GM21529 (cell line): ENCODE data around the gene PTPRC.

Source experiments
- ATAC-seq: cut with Tn5 transposase; IDR thresholded peaks from one replicate; pipeline ENCODE4 v1.9.1; 2021; ENCODE audit not compliant: unreplicated experiment

The PTPRC gene

DNA sequence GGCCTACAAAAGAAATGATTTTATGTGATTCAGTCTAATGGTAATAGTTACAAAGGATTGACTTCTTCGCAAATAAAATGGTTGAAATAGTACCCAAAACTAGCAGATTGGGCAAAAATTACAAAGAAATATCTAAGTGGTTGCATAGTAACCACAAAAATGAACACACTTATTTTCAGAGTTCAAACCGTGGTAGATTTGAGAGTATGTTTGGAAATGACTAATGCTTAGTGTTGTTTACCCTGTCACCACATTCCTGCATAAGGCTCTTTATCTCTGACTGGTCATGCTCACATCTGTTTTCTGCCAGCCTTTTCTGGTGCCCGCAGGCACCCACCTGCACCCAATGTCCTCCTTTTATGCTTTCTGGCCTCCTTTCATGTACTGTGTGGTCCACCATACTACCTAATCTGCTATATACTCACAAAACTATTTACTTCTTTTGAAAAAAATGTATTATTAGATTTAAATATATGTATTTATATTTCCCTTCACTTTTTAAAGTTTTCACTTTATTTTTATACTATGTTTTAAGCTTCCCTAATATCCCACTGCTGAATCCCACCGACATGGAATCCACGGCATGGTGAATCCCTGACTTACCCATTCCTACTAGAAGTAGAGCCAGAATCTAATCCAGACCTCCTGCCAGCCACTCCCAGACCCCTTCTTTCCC is 30.3 kb downstream of the PTPRC start:
- peak; percentile 81 for ATAC-seq

DNA sequence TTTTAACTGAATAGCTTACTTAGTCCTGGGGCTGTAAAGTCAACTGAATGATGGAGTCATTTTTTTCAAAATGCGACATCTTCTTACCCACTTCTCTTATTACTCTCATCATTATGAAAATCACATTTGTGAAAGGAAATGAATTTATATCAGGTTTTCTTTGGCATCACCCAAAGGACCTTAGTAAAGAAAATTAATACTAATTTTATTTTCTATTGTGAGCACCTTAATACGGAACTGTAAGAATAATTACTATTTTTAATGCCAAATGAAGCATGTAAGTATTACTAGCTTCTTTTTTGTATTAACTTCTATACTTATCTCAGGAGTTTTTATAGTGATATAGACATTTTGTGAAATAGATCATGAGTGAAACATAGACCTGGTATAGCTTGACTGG is 30.9 kb downstream of the PTPRC start:
- ATAC-seq: no peak

GRCh38 chr1:198671136-198671535 is 32.3 kb downstream of the PTPRC start:
- no peak for ATAC-seq

DNA sequence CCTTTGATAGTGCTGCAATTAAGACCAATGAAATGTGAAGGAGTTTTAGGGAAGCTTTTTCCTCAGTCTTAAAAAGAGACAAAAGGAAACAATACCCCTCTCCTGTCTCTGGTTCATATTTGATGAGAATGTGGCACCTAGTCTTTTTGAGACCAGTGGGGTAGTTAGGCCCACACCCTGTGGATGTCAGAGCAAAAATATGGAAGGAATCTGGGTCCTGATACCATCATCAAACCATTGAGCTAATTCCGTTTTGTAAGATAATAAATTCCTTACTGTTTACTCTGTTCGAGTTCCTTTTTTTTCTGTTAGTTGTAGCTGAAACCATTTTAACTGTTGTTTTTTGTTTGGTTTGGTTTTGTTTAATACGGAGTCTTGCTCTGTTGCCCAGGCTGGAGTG is 33.3 kb downstream of the PTPRC start:
- no peak for ATAC-seq

- ATAC-seq: no peak
Measured at GRCh38 chr1:198674009-198674408, 35.2 kb downstream of the PTPRC start.

GRCh38 chr1:198676253-198676652 is 37.4 kb downstream of the PTPRC start:
- no peak for ATAC-seq

DNA sequence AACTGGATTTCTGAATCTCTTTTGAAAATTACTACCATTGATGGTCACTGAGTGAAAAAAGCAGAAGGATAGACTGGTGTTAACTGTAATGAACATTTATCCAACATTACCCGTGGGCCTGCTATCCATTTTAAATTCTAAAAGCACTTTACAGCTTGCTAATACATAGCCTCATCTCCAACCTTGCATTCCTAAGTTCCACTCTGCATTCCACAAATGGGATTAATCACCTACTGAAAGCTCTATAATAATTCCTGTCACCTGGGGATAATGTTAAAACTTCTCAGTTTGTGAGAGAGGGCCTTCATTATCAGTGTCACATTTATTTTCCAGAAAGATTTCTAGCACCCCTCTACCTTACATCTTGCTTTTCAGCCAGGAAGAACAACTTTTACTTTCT is 38.2 kb downstream of the PTPRC start:
- no peak for ATAC-seq

- no peak for ATAC-seq
Measured at GRCh38 chr1:198677871-198678270, 39.0 kb downstream of the PTPRC start.

DNA sequence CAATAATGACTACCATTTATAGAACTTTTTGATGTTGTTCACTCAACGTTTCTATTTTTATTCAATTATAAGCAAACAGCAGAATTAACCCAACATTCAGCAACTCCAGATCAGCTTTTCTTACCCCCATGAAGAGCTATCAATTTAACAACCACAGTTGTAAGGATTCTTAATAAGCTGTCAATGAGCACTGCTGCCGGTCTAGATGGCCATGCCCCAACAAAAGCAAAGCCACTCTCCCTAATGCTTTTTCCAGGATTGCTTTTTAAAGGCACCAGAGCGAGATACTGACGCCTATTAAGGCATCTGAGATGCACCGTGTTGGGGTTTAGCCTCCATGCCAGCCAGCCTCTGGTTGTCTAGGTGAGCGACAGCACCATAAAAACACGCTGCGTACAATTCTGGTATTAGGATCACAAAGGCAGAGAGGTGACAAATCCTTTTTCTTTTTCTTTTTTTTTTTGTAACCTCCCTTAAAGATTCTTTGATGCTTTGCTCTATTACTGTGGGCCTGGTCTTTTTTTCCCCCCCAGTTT is 39.5 kb downstream of the PTPRC start:
- no peak for ATAC-seq

GRCh38 chr1:198678901-198679329 is 40.1 kb downstream of the PTPRC start:
- peak; percentile 41 for ATAC-seq

DNA sequence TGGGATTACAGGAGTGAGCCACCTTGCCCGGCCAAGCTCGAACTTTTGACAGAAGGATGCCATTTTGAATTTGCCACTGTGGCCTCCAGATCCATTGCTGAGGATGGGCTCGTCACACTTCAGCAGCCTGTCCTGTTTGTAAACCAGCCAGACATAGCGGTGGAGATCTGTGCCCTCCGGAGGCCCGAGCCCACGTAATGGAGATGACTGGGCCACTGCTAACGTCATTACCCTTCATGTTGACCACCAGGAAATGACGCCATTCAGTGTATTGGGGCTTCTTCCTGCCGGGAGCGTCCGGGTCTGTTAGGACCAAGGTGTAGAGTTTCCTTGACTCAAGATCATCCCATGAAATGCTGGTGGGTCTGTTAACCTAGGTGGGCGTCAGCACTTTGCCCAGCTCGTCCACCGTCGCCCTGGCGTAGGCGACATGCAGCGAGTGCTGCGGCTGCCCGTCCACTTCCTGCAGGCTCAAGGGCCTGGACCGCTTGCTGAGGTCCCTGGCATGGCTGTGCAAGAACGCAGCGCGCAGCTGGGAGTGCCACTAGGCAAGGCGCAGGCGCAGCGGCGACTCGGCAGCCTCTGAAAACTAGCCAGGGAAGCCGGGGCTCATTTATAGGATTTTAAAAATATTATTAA is 40.8 kb downstream of the PTPRC start:
- ATAC-seq: no peak

- ATAC-seq: no peak
Measured at GRCh38 chr1:198680174-198680875, 41.5 kb downstream of the PTPRC start.

- no peak for ATAC-seq
Measured at GRCh38 chr1:198681252-198681651, 42.4 kb downstream of the PTPRC start.

GRCh38 chr1:198681831-198682759 is 43.3 kb downstream of the PTPRC start:
- ATAC-seq: peak; percentile 91

- no peak for ATAC-seq
Measured at GRCh38 chr1:198682850-198683249, 44.0 kb downstream of the PTPRC start.

GRCh38 chr1:198683449-198683848 is 44.6 kb downstream of the PTPRC start:
- ATAC-seq: no peak

DNA sequence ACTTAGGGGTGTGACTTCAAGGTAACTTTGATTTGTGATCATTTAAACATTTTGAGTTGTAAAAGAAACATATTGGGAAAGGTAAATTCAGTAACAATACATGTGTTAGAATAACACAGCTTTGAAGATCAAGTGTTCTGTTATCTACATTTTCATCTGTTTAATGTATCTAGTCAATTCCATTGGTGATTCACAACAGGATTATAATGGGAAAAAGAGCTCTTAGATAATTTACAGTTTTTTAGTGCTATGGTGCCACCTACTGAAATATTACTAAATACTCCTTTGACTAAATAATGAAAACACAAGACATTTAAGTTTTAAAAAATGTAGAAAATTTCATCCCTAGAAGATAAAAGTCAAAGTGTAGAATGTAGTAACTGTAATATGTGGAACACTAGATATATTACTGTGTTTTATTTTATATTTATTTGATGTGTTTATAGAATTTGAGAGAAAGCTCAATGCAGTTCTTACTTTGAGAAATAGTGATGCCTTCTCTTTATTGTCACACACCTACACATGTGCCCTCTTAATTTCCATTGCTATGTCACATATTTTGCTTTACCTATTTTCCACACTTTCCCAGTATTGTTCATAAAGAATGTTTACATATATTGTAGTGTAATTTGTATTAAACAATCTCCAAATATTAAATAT is 47.4 kb downstream of the PTPRC start:
- ATAC-seq: no peak

- ATAC-seq: no peak
Measured at GRCh38 chr1:198687429-198687828, 48.6 kb downstream of the PTPRC start.

GRCh38 chr1:198691063-198691462 is 52.2 kb downstream of the PTPRC start:
- no peak for ATAC-seq

DNA sequence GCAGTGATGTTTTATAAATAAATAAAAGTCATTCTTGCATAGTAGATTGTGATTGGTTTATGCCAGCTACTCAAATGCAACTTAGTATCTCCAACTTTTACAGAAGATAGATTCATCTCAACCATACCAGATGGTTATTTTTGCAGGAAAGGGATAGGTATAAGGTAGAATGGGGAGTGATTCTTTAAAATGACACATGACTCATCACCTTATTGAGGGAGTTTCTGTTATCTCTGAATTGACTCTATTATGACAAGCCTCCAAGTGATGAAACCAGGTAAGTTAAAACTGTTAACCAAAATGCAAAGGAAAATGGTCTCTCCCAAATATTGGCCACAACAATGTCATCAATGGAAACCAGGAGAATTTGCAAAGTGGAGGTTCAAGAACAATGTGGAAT is 54.5 kb downstream of the PTPRC start:
- ATAC-seq: no peak
